HG03066 (cell line): ENCODE data around the gene YPEL1.

Experiments
- ATAC-seq: cut with Tn5 transposase; IDR thresholded peaks from one replicate; pipeline ENCODE4 v1.9.1; 2021; ENCODE audit warnings: low read depth; ENCODE audit not compliant: unreplicated experiment

Gene YPEL1

GRCh38 chr22:21663738-21664137 is 71.9 kb downstream of the YPEL1 start:
- no peak for ATAC-seq

GRCh38 chr22:21661991-21662390 is 73.6 kb downstream of the YPEL1 start:
- ATAC-seq = no peak

- ATAC-seq = no peak
Measured at GRCh38 chr22:21660904-21661303, 74.7 kb downstream of the YPEL1 start.

GRCh38 chr22:21659864-21660525 is 75.6 kb downstream of the YPEL1 start:
- ATAC-seq = no peak

GRCh38 chr22:21657360-21658032 is 78.1 kb downstream of the YPEL1 start:
- ATAC-seq = peak; percentile 59

GRCh38 chr22:21657020-21657359 is 78.6 kb downstream of the YPEL1 start:
- no peak for ATAC-seq

- no peak for ATAC-seq
Measured at GRCh38 chr22:21652547-21653545, 82.7 kb downstream of the YPEL1 start.

- ATAC-seq = peak; percentile 88
Measured at GRCh38 chr22:21652010-21652546, 83.5 kb downstream of the YPEL1 start.

- peak; percentile 19 for ATAC-seq
Measured at GRCh38 chr22:21651521-21652009, 84.0 kb downstream of the YPEL1 start.

- ATAC-seq = no peak
Measured at GRCh38 chr22:21650823-21651520, 84.6 kb downstream of the YPEL1 start.

- ATAC-seq = no peak
Measured at GRCh38 chr22:21650280-21650679, 85.3 kb downstream of the YPEL1 start.
